ENCODE data around the gene TBC1D10B. TPM values are rescaled to one million over a fixed set of nuclear protein-coding genes. Genes with fewer than 3 reads are reported as not detected.

The TBC1D10B gene
- total RNA-seq, 6 experiments from 2014 or later, result 44.6 to 51.6 (median 46.3) TPM

Other genes with a start within 250 kb of the TBC1D10B start
- 10 to 100 TPM; 58.5 to 89.3 (median 80.4) TPM for gene MAPK3, start 247.3 kb downstream of the TBC1D10B start, total RNA-seq (2021; fragmentation: NEBNext Ultra II Directional; extraction: Animal tissue kit (Norgen Biotek cat#: 25700))
- gene CORO1A, start 186.9 kb downstream of the TBC1D10B start, total RNA-seq (2021; fragmentation: NEBNext Ultra II Directional; extraction: Animal tissue kit (Norgen Biotek cat#: 25700)), result 1 to 10 TPM; 2.9 to 4.2 (median 3.7) TPM
- gene BOLA2B, start 176.8 kb downstream of the TBC1D10B start, total RNA-seq (2021; fragmentation: NEBNext Ultra II Directional; extraction: Animal tissue kit (Norgen Biotek cat#: 25700)), result 100 to 1,000 TPM; 113 to 142 (median 131) TPM
- gene SLX1A, start 176.6 kb downstream of the TBC1D10B start, total RNA-seq (2021; fragmentation: NEBNext Ultra II Directional; extraction: Animal tissue kit (Norgen Biotek cat#: 25700)), result 10 to 100 TPM; 13.2 to 23.3 (median 20.7) TPM
- 1 to 10 TPM; 3.4 to 8.9 (median 4.1) TPM for gene SULT1A3, start 171.2 kb downstream of the TBC1D10B start, total RNA-seq (2021; fragmentation: NEBNext Ultra II Directional; extraction: Animal tissue kit (Norgen Biotek cat#: 25700))
- gene NPIPB13, start 122.0 kb downstream of the TBC1D10B start, total RNA-seq (2021; fragmentation: NEBNext Ultra II Directional; extraction: Animal tissue kit (Norgen Biotek cat#: 25700)), result 1 to 10 TPM in 5 of 6 experiments, under 1 TPM in 1; 0.91 to 7.5 (median 4.0) TPM
- gene CD2BP2, start 15.2 kb downstream of the TBC1D10B start, total RNA-seq (2021; fragmentation: NEBNext Ultra II Directional; extraction: Animal tissue kit (Norgen Biotek cat#: 25700)), result 10 to 100 TPM; 76.2 to 91.0 (median 80.4) TPM
- 1 to 10 TPM in 1 of 6 experiments, under 1 TPM in 2, not detected in 3; 0.77 to 1.2 (median 0.82) TPM for gene MYL11, start 4.3 kb upstream of the TBC1D10B start, total RNA-seq (2021; fragmentation: NEBNext Ultra II Directional; extraction: Animal tissue kit (Norgen Biotek cat#: 25700))
- 1 to 10 TPM; 1.5 to 2.8 (median 1.8) TPM for gene SEPTIN1, start 12.1 kb upstream of the TBC1D10B start, total RNA-seq (2021; fragmentation: NEBNext Ultra II Directional; extraction: Animal tissue kit (Norgen Biotek cat#: 25700))
- gene ZNF48, start 24.9 kb upstream of the TBC1D10B start, total RNA-seq (2021; fragmentation: NEBNext Ultra II Directional; extraction: Animal tissue kit (Norgen Biotek cat#: 25700)), result 1 to 10 TPM; 5.3 to 7.9 (median 6.1) TPM
- 10 to 100 TPM; 15.8 to 19.1 (median 16.8) TPM for gene ZNF771, start 37.1 kb upstream of the TBC1D10B start, total RNA-seq (2021; fragmentation: NEBNext Ultra II Directional; extraction: Animal tissue kit (Norgen Biotek cat#: 25700))
- gene DCTPP1, start 59.5 kb upstream of the TBC1D10B start, total RNA-seq (2021; fragmentation: NEBNext Ultra II Directional; extraction: Animal tissue kit (Norgen Biotek cat#: 25700)), result 10 to 100 TPM; 24.9 to 37.9 (median 28.5) TPM
- 10 to 100 TPM; 29.7 to 36.7 (median 31.1) TPM for gene SEPHS2, start 75.4 kb upstream of the TBC1D10B start, total RNA-seq (2021; fragmentation: NEBNext Ultra II Directional; extraction: Animal tissue kit (Norgen Biotek cat#: 25700))
- not detected for gene ITGAL, start 102.2 kb upstream of the TBC1D10B start, total RNA-seq (2021; fragmentation: NEBNext Ultra II Directional; extraction: Animal tissue kit (Norgen Biotek cat#: 25700))
- gene ZNF768, start 156.1 kb upstream of the TBC1D10B start, total RNA-seq (2021; fragmentation: NEBNext Ultra II Directional; extraction: Animal tissue kit (Norgen Biotek cat#: 25700)), result 10 to 100 TPM; 19.8 to 22.8 (median 20.8) TPM
- 1 to 10 TPM; 3.2 to 4.7 (median 3.8) TPM for gene ZNF747, start 164.4 kb upstream of the TBC1D10B start, total RNA-seq (2021; fragmentation: NEBNext Ultra II Directional; extraction: Animal tissue kit (Norgen Biotek cat#: 25700))
- 1 to 10 TPM; 5.1 to 6.8 (median 5.7) TPM for gene ZNF764, start 187.9 kb upstream of the TBC1D10B start, total RNA-seq (2021; fragmentation: NEBNext Ultra II Directional; extraction: Animal tissue kit (Norgen Biotek cat#: 25700))
- 10 to 100 TPM in 1 of 6 experiments, 1 to 10 TPM in 5; 5.9 to 10.4 (median 7.6) TPM for gene ZNF688, start 201.2 kb upstream of the TBC1D10B start, total RNA-seq (2021; fragmentation: NEBNext Ultra II Directional; extraction: Animal tissue kit (Norgen Biotek cat#: 25700))
- gene ZNF785, start 215.2 kb upstream of the TBC1D10B start, total RNA-seq (2021; fragmentation: NEBNext Ultra II Directional; extraction: Animal tissue kit (Norgen Biotek cat#: 25700)), result 10 to 100 TPM in 3 of 6 experiments, 1 to 10 TPM in 3; 7.3 to 12.2 (median 10.1) TPM
- 1 to 10 TPM; 6.9 to 8.7 (median 7.5) TPM for gene ZNF689, start 239.9 kb upstream of the TBC1D10B start, total RNA-seq (2021; fragmentation: NEBNext Ultra II Directional; extraction: Animal tissue kit (Norgen Biotek cat#: 25700))

All from HFFc6 (cell line).